H1 (cell line): Measurements from ENCODE around the gene CEP170. TPM values are rescaled to one million over a fixed set of nuclear protein-coding genes. Genes with fewer than 3 reads are reported as not detected.

Experiments used
- GABPA ChIP-seq: IDR thresholded peaks from 2 replicates; pipeline ENCODE4 v1.6.1; 2011; ENCODE audit warnings: mild to moderate bottlenecking, low read length, moderate library complexity, borderline replicate concordance; ENCODE audit not compliant: insufficient read depth
- HDAC2 ChIP-seq, 2 experiments: fragments of 300-600 bp in 1 of 2; sonication (generic) in 1 of 2; IDR thresholded peaks; 2 replicates each; pipeline ENCODE4 v1.6.1; 2011 to 2012; ENCODE audit warnings: low read depth in 2 of 2, low read length in 2 of 2, mild to moderate bottlenecking in 2 of 2, moderate library complexity in 2 of 2, borderline replicate concordance in 1 of 2, inconsistent platforms in 1 of 2
- HDAC6 ChIP-seq: IDR thresholded peaks from one replicate; pipeline ENCODE4 v1.7.1; 2012; ENCODE audit warnings: low read depth, mild to moderate bottlenecking, inconsistent platforms, low read length, moderate library complexity
- KDM5A ChIP-seq: fragments of 200-600 bp; IDR thresholded peaks from 2 replicates; pipeline ENCODE4 v1.7.1; 2012; ENCODE audit warnings: mild to moderate bottlenecking, low read length, inconsistent platforms, mixed read lengths
- RBBP5 ChIP-seq: IDR thresholded peaks from 2 replicates; pipeline ENCODE4 v1.7.1; 2012; ENCODE audit warnings: low read depth, mild to moderate bottlenecking, inconsistent platforms, low read length, moderate library complexity, borderline replicate concordance
- TAF7 ChIP-seq: optimal IDR thresholded peaks from 2 replicates; pipeline ENCODE3; 2011; ENCODE audit warnings: low read depth, mild to moderate bottlenecking, inconsistent platforms, low read length, moderate library complexity, borderline replicate concordance
- polyA plus RNA-seq, 7 experiments: library from polyadenylated mRNA; depleted of rRNA in 3 of 7; stranded (reverse) in 5 of 7; unstranded in 2 of 7; fragments of >200 nt in 5 of 7; fragments of 200-250 nt in 2 of 7; gene quantifications; 1 replicate in 5 of 7; 2 replicates in 1 of 7; 4 replicates in 1 of 7; pipeline versions ENCODE4 v1.2.1 to v1.2.3, GENCODE V29; 2011 to 2013; ENCODE audit warnings: missing spikeins in 2 of 7, mixed read lengths in 2 of 7
- total RNA-seq: library from RNA; stranded (reverse); fragmentation: NEBNext Ultra II Directional; extraction: Animal tissue kit (Norgen Biotek cat#: 25700); gene quantifications from 2 replicates; pipeline ENCODE4 v1.2.1, GENCODE V29; 2021
- TF ChIP-seq, protein P1 (sequence below): IDR thresholded peaks from 2 replicates; pipeline ENCODE4 v1.6.1; 2012; ENCODE audit warnings: inconsistent platforms

The CEP170 gene
- total and polyA plus RNA-seq, 2 of the 8 experiments (the other 6 are each of a cell fraction or from before 2014, with no cell fraction given): 33.1 to 97.2 TPM

DNA sequence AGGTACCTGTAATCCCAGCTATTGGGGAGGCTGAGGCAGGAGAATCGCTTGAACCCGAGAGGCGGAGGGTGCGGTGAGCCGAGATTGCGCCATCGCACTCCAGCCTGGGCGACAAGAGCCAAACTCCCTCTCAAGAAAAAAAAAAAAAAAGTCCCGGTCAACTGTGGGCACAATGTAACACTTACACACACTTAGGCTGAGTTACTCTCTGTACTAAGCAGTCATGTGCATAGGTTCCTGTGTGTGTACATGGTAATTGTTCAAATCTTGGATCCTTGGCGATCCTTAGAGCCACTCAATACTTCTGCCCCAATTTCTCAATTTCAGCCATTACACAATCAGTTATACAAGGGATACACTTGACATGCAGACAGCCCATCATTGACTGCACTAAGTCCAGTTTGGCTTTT lies 12.4 kb upstream of the CEP170 start (continued):
- TF ChIP-seq HDAC6 (no peak), HDAC2 (IDR thresholded peaks at IDR 0.05; ENCODE audit: borderline replicate concordance in 1 of 2, low read depth in 2 of 2, low read length in 2 of 2) (no peak), RBBP5 (no peak), KDM5A (no peak), GABPA (no peak), TAF7 (no peak)
- TF ChIP-seq, protein P1, sequence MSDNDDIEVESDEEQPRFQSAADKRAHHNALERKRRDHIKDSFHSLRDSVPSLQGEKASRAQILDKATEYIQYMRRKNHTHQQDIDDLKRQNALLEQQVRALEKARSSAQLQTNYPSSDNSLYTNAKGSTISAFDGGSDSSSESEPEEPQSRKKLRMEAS: no peak
